IMR-90 (cell line): Measurements from ENCODE around the gene TMEM131L.

Source experiments
- CEBPB ChIP-seq: IDR thresholded peaks from 2 replicates; pipeline ENCODE4 v1.6.1; 2012; ENCODE audit warnings: low read depth, low read length, improper control_type of control experiment
- CTCF ChIP-seq: conservative IDR thresholded peaks from 2 replicates; pipeline ENCODE4 v1.5.1; 2012; ENCODE audit warnings: mild to moderate bottlenecking, low read depth, low read length, improper control_type of control experiment
- MXI1 ChIP-seq: IDR thresholded peaks from 2 replicates; pipeline ENCODE4 v1.6.1; 2012; ENCODE audit warnings: low read depth, mild to moderate bottlenecking, low read length, moderate library complexity, borderline replicate concordance
- POLR2A ChIP-seq: IDR thresholded peaks from 2 replicates; pipeline ENCODE4 v1.6.1; 2012; ENCODE audit warnings: mild to moderate bottlenecking, low read depth, low read length
- RAD21 ChIP-seq: IDR thresholded peaks from 2 replicates; pipeline ENCODE4 v1.6.1; 2012; ENCODE audit warnings: low read length, improper control_type of control experiment
- RFX5 ChIP-seq: IDR thresholded peaks from 2 replicates; pipeline ENCODE4 v1.8.0; 2012; ENCODE audit warnings: low read depth, mild to moderate bottlenecking, low read length, moderate library complexity

GRCh38 chr4:153419673-153420278 lies 46.4 kb upstream of the TMEM131L start:
- TF ChIP-seq POLR2A (no peak), CTCF (no peak), RFX5 (no peak), RAD21 (no peak), MXI1 (no peak), CEBPB (no peak)
